Measurements from ENCODE around the gene TNFRSF21.
"Not testable (repeated sequence)": the region's sequence is repeated elsewhere in the genome, so short reads cannot be mapped to it uniquely, and the experiment has no call there.

The TNFRSF21 gene

GRCh38 chr6:47278545-47278944, 31.2 kb downstream of the TNFRSF21 start:
- Histone ChIP-seq H3K36me3 (ENCODE audit: insufficient read depth, low read length) (no peaks in the 10 kb centered on the region), H3K4me1 (ENCODE audit: insufficient read depth, low read length) (no peaks in the 10 kb centered on the region), H3K9me3 (ENCODE audit: insufficient read depth, low read length, severe bottlenecking) (no peaks in the 10 kb centered on the region), H3K4me3 (ENCODE audit: low read depth in 1 of 2, low read length in 2 of 2) (no peak overlapping the region), H3K4me2 (ENCODE audit: insufficient read depth, low read length) (no peak overlapping the region), H2AFZ (ENCODE audit: low read depth, low read length) (no peak overlapping the region), H3K27me3 (ENCODE audit: insufficient read depth, low read length, poor library complexity) (no peaks in the 10 kb centered on the region), H3K9ac (ENCODE audit: low read depth, low read length) (no peak overlapping the region), H4K20me1 (ENCODE audit: insufficient read depth, low read length) (no peaks in the 10 kb centered on the region), H3K27ac (ENCODE audit: low read length) (no peak overlapping the region), H3K79me2 (ENCODE audit: insufficient read depth, low read length) (no peaks in the 10 kb centered on the region)
- TF ChIP-seq EZH2 (IDR thresholded peaks at IDR 0.05; ENCODE audit: borderline replicate concordance, low read depth, low read length, severe bottlenecking), result no peak
- TF ChIP-seq CTCF (IDR thresholded peaks at IDR 0.05; ENCODE audit: borderline replicate concordance, extremely low read depth, low read length, poor library complexity, severe bottlenecking), result no peak
- no peak for ATAC-seq (ENCODE audit: insufficient read depth, low read depth)
- no peak for DNase-seq

GRCh38 chr6:47277702-47278101, 32.0 kb downstream of the TNFRSF21 start:
- no peaks in the 10 kb centered on the region for H4K20me1 ChIP-seq (ENCODE audit: insufficient read depth, low read length)
- H3K27ac ChIP-seq (ENCODE audit: low read length), result no peak overlapping the region
- H3K9ac ChIP-seq (ENCODE audit: low read depth, low read length), result no peak overlapping the region
- DNase-seq (no peak), ATAC-seq (ENCODE audit: insufficient read depth, low read depth) (no peak)
- H2AFZ ChIP-seq (ENCODE audit: low read depth, low read length), result no peak overlapping the region
- H3K4me1 ChIP-seq (ENCODE audit: insufficient read depth, low read length), result no peaks in the 10 kb centered on the region
- H3K9me3 ChIP-seq (ENCODE audit: insufficient read depth, low read length, severe bottlenecking), result no peaks in the 10 kb centered on the region
- TF ChIP-seq CTCF (IDR thresholded peaks at IDR 0.05; ENCODE audit: borderline replicate concordance, extremely low read depth, low read length, poor library complexity, severe bottlenecking) (no peak), EZH2 (IDR thresholded peaks at IDR 0.05; ENCODE audit: borderline replicate concordance, low read depth, low read length, severe bottlenecking) (no peak)
- no peaks in the 10 kb centered on the region for H3K27me3 ChIP-seq (ENCODE audit: insufficient read depth, low read length, poor library complexity)
- no peaks in the 10 kb centered on the region for H3K36me3 ChIP-seq (ENCODE audit: insufficient read depth, low read length)
- H3K79me2 ChIP-seq (ENCODE audit: insufficient read depth, low read length), result no peaks in the 10 kb centered on the region
- H3K4me3 ChIP-seq (ENCODE audit: low read depth in 1 of 2, low read length in 2 of 2), result no peak overlapping the region
- H3K4me2 ChIP-seq (ENCODE audit: insufficient read depth, low read length), result no peak overlapping the region

- no peak overlapping the region for H3K4me3 ChIP-seq (ENCODE audit: low read depth in 1 of 2, low read length in 2 of 2)
- ATAC-seq (ENCODE audit: insufficient read depth, low read depth) (no peak), DNase-seq (no peak)
- no peaks in the 10 kb centered on the region for H3K36me3 ChIP-seq (ENCODE audit: insufficient read depth, low read length)
- H3K9ac ChIP-seq (ENCODE audit: low read depth, low read length), result no peak overlapping the region
- no peaks in the 10 kb centered on the region for H4K20me1 ChIP-seq (ENCODE audit: insufficient read depth, low read length)
- no peaks in the 10 kb centered on the region for H3K4me1 ChIP-seq (ENCODE audit: insufficient read depth, low read length)
- H3K4me2 ChIP-seq (ENCODE audit: insufficient read depth, low read length), result no peak overlapping the region
- H3K27ac ChIP-seq (ENCODE audit: low read length), result no peak overlapping the region
- H3K27me3 ChIP-seq (ENCODE audit: insufficient read depth, low read length, poor library complexity), result no peaks in the 10 kb centered on the region
- H3K79me2 ChIP-seq (ENCODE audit: insufficient read depth, low read length), result no peaks in the 10 kb centered on the region
- TF ChIP-seq CTCF (IDR thresholded peaks at IDR 0.05; ENCODE audit: borderline replicate concordance, extremely low read depth, low read length, poor library complexity, severe bottlenecking), result no peak
- TF ChIP-seq EZH2 (IDR thresholded peaks at IDR 0.05; ENCODE audit: borderline replicate concordance, low read depth, low read length, severe bottlenecking), result no peak
- H2AFZ ChIP-seq (ENCODE audit: low read depth, low read length), result no peak overlapping the region
- H3K9me3 ChIP-seq (ENCODE audit: insufficient read depth, low read length, severe bottlenecking), result no peaks in the 10 kb centered on the region
Observed at GRCh38 chr6:47276377-47276776, 33.3 kb downstream of the TNFRSF21 start.

GRCh38 chr6:47275640-47276039, 34.1 kb downstream of the TNFRSF21 start:
- Histone ChIP-seq H3K4me3 (ENCODE audit: low read depth in 1 of 2, low read length in 2 of 2) (no peak overlapping the region), H3K27me3 (ENCODE audit: insufficient read depth, low read length, poor library complexity) (no peaks in the 10 kb centered on the region), H3K4me1 (ENCODE audit: insufficient read depth, low read length) (no peaks in the 10 kb centered on the region), H3K9ac (ENCODE audit: low read depth, low read length) (no peak overlapping the region), H3K27ac (ENCODE audit: low read length) (no peak overlapping the region), H3K9me3 (ENCODE audit: insufficient read depth, low read length, severe bottlenecking) (no peaks in the 10 kb centered on the region), H2AFZ (ENCODE audit: low read depth, low read length) (no peak overlapping the region), H3K79me2 (ENCODE audit: insufficient read depth, low read length) (no peaks in the 10 kb centered on the region), H3K36me3 (ENCODE audit: insufficient read depth, low read length) (no peaks in the 10 kb centered on the region), H3K4me2 (ENCODE audit: insufficient read depth, low read length) (no peak overlapping the region), H4K20me1 (ENCODE audit: insufficient read depth, low read length) (no peaks in the 10 kb centered on the region)
- TF ChIP-seq EZH2 (IDR thresholded peaks at IDR 0.05; ENCODE audit: borderline replicate concordance, low read depth, low read length, severe bottlenecking) (no peak), CTCF (IDR thresholded peaks at IDR 0.05; ENCODE audit: borderline replicate concordance, extremely low read depth, low read length, poor library complexity, severe bottlenecking) (no peak)
- DNase-seq (no peak), ATAC-seq (ENCODE audit: insufficient read depth, low read depth) (no peak)

- H3K4me1 ChIP-seq (ENCODE audit: insufficient read depth, low read length), result not testable (repeated sequence)
Observed at GRCh38 chr6:47275132-47275531, 34.6 kb downstream of the TNFRSF21 start.

More at GRCh38 chr6:47275132-47275531, 34.6 kb downstream of the TNFRSF21 start:
- not testable (repeated sequence) for H3K36me3 ChIP-seq (ENCODE audit: insufficient read depth, low read length); H3K27ac ChIP-seq (ENCODE audit: low read length); H4K20me1 ChIP-seq (ENCODE audit: insufficient read depth, low read length); H3K79me2 ChIP-seq (ENCODE audit: insufficient read depth, low read length); H3K4me2 ChIP-seq (ENCODE audit: insufficient read depth, low read length); ATAC-seq (ENCODE audit: insufficient read depth, low read depth); H3K27me3 ChIP-seq (ENCODE audit: insufficient read depth, low read length, poor library complexity); H2AFZ ChIP-seq (ENCODE audit: low read depth, low read length); H3K9ac ChIP-seq (ENCODE audit: low read depth, low read length); H3K4me3 ChIP-seq (ENCODE audit: low read depth in 1 of 2, low read length in 2 of 2); H3K9me3 ChIP-seq (ENCODE audit: insufficient read depth, low read length, severe bottlenecking); DNase-seq

Data from DND-41 (cell line).